HG03108 (cell line): ENCODE measurements around the gene TAF13.

Experiments used
- ATAC-seq: cut with Tn5 transposase; IDR thresholded peaks from one replicate; pipeline ENCODE4 v1.9.1; 2021; ENCODE audit warnings: moderate library complexity; ENCODE audit not compliant: unreplicated experiment

The TAF13 gene

GRCh38 chr1:109075531-109076490 lies at the start of gene TAF13:
TSS of gene TAF13 (minus strand) at chr1:109076003. CDS start at chr1:109075947, 56 bp downstream.
- peak; percentile 99 for ATAC-seq

- no peak for ATAC-seq
Observed at GRCh38 chr1:109120356-109120755, 44.6 kb upstream of the TAF13 start.

GRCh38 chr1:109118089-109118488 lies 42.3 kb upstream of the TAF13 start:
- ATAC-seq: no peak

DNA sequence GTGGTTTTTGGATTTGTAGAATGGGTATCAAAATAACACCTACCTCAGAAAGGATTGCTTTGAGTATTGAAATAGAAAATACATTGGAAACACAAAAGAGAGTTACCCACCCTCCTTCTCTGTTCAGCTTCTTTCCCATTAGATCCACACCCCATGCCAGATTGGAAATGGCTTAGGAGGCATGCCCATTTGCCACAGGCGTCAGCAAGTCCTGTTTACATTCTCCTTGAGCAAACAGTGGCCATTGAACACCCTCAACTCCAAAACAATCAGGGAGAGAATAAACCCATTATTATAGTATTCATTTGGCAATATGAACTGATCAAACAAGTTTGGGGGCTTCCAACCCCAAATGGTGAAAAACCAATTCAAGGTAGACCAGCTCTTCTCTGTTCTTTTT lies 40.5 kb upstream of the TAF13 start:
- ATAC-seq: no peak

DNA sequence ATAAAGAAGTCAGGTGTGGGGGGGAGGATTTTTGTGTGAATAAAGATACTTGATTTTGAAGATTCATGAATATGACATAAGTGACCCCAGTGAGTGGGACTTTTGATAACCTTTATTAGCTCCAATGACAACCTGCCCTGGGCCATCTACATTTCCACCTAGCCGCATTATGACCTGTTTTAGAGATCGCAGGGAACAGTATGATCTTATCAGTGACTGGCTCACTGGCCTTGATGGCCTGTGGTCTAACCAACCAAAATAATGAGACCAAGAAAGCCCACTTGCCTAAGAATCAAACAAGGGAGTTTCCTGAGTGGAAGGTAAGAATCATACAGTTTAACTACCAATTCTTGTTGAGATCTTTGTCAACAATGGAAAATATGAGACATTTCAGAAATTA lies 39.9 kb upstream of the TAF13 start:
- ATAC-seq: no peak

DNA sequence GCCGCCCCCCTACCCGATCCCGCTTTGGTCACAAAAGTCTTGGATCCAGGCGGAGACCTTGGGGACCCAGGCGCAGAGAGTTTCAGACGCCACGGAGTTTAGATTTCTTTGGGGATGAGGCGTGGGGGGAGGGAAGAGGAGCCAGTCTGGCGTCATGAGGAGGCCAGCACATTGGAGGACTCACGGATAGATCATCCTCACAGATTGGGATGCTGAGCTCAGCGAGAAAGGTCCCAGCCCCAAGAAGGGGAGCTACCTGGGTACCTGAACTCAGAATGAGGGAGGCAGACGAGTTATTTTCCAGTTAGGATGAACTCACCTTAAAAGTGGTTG lies 38.5 kb upstream of the TAF13 start:
- no peak for ATAC-seq

GRCh38 chr1:109113590-109114341 lies 38.0 kb upstream of the TAF13 start, which contains the start of gene ELAPOR1:
TSS of gene ELAPOR1 (plus strand) at chr1:109114115. CDS start at chr1:109114184, 69 bp downstream.
- ATAC-seq: peak; percentile 45

DNA sequence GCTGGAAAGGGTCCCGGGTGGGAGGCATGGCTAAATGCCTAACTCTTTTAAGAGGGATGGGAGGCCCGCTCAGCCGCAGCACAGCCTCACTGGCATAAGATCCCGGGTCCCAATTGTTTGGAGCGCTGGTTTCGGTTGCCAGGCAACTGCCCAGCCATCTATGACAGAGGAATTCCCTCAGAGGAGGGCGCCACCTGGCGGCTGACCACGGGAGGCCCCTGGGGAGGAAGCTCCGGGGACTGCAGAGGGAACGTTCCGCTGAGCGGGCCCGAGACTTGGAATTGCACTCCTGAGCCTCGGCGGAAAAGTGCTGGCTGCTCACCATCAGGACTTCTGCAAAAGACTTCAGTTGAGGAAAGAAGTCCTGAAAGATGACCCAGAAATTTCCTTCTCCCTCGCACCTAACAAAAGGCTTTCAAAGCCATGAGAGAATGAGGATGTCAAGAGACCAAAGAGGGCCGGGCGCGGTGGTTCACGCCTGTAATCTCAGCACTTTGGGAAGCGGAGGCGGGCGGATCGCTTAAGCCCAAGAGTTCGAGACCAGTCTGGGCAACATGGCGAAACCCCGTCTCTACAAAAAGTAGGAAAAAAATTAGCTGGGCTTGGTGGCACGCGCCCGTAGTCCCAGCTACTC lies 37.0 kb upstream of the TAF13 start:
- ATAC-seq: peak; percentile 58

DNA sequence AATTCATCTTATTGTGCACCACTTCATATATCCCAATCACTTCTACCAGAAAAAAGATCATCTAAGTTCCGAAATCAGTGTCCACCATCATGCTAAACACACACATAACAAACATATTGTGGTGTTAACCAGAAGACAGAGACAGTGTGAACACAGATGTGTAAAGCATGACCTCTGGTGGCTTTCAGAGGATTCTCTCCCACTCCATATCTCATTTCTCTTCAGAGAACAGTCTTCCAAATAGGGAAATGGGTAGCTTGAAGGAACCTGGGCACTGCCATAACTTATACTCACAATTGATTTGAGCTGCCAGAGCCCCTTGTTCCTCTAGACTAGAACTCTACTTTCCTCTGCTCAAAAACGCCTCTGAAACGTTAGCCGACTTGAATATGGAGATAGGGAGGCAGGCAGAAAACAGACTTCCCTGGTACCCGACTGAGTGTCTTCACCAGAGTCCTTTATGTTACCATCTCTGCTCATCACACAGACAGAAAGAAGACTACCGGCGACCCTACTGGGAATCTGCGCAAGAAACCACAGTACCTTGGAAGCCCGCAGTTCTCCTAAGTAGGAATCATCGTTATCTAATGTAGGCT lies 36.4 kb upstream of the TAF13 start:
- no peak for ATAC-seq

GRCh38 chr1:109111386-109112055 lies 35.7 kb upstream of the TAF13 start:
- ATAC-seq: no peak

DNA sequence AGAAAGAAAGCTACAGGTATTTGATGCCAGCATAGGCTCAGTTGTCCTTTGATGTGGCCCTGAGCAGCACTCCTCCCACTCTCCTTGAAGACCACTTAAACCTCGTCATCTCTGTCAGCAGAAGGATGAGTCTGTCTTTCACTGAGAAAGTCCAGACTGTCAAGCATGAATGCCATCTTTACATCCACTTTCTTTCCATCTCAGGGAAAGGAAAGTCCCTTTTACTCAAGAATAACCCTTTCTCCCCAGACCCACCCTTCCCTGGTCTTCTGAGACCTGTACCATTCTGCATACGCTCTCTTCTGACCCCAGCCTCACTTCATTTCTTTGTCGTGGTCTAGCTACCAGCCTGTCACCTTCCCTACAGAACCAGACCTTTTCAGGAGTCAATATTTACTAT lies 34.1 kb upstream of the TAF13 start:
- ATAC-seq: no peak

- ATAC-seq: no peak
Observed at GRCh38 chr1:109107785-109108184, 32.0 kb upstream of the TAF13 start.

DNA sequence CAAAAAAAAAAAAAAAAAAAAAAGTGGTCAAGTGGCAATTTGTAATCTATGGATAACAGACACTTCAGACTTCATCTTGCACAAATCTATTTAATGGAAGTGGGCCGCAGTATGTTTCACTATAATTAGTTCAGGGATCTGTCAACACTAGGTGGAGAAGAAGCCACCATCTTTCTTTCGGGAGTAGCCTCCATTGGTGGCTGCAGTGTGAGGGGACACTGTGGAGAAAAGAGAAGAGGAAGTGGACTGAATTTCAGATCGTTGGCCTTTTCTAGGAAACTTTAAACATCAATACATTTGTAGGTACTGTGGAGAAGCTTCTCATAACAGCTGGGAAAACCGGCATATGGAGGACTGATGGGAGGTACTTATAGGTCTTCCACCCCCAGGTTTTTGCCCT lies 30.1 kb upstream of the TAF13 start:
- no peak for ATAC-seq

- ATAC-seq: no peak
Observed at GRCh38 chr1:109104364-109105151, 28.8 kb upstream of the TAF13 start.

DNA sequence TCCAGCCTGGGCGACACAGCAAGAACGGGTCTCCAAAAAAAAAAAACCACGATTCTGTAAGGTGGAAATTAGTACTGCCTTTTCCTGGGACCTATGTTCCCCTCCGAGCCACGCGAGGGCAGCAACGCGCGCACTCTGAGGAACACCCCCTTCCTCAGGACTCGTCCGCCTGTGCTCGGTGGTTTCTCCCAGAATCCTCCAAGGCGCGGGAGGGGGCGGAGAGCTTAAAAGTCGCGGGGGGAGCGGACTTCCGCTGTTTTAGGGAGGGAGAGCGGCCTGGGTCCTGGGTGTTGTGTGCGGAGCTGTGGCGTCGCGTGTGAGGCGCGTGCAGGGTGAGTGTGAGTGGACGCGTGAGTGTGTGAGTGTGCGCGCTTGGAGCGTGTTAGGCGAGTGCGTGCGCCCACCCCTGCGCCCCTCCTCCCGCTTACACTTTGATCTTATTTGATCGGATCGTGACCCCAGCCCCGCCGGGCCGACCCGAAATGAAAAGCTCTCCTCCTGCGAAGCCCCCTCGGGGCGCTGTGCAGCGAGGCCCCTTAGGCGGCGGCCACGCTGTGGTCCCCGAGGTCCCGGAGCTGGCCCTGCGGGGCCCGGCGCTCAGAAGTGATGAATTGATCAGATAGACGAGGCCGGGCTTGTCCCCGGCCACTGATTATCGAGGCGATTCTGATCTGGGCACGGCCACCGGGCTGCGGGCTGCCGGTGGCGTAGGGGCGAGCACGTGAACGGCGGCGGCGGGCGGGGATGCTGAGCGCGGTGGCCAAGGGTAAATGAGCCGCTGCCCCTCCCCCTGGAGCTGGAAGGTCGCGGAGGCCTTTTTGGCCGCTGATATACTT lies 24.4 kb upstream of the TAF13 start:
- peak; percentile 83 for ATAC-seq

DNA sequence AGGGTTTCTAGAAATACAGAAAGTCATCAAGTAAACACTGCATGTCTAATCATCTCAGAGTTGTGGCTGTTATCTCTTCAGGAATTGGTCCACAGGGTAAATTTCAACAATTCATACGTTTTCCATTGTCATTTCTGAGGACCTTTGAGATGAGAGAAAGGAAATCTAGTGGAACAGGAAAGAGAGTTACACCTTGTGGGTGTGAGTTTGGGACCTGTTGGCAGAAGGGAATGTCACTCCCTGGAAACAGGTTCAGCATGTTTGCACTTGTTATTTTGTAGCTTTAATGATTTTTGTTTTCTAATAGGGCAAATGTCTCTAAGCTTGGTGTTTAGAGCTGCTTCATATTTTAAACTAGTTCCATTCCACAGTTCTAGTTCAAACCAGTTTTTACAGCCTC lies 20.3 kb upstream of the TAF13 start:
- ATAC-seq: no peak

DNA sequence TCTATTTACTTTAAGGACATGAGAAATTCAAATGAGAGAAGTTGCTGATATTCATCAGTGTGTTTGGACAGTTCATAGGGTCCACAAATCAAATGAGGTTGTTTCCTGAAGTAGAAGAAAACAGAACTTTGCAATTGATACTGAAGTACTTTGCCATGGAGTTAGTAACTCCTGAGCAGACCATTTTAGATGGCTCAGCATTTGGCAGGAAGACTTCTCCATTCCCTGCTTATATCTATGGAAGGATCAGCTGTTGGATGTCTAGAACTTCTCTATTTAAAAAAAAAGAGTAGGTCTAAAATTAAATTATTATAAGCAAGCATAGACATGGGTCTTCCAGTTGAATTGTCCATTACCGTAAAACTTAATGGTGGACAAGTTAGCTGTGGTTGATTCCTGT lies 19.8 kb upstream of the TAF13 start:
- ATAC-seq: no peak

DNA sequence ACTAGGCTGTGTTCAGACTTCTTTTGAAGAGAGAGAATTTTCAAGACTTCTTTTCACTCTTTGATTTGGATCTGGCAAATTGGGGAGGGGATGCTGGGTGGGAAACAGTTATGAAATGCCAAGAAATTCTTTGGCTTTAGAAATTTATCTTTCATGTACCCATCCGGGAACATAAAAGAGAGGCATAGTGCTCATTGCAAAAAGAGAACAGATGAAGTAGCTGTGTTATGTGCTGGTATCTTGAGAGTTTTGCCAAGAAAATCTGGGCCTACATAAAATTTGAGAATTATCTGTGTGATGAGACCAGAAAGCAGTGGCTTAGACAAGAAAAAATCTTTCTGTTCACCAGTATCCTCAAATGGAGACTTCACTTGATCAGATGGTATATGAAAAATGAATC lies 19.1 kb upstream of the TAF13 start:
- no peak for ATAC-seq

GRCh38 chr1:109094377-109094803 lies 18.6 kb upstream of the TAF13 start:
- no peak for ATAC-seq
